H1 (cell line): ENCODE measurements around the gene LIMS1. TPM values are rescaled to one million over a fixed set of nuclear protein-coding genes. Genes with fewer than 3 reads are reported as not detected.

Experiments
- CTCF ChIA-PET: fragments of 300-600 bp; sonication (Branson Sonifier 250); formaldehyde crosslinking; loops from one replicate; lab custom pipeline; 2021; ENCODE audit not compliant: partially characterized antibody; lab: Charles Lee
- POLR2A ChIA-PET: fragments of 300-600 bp; sonication (Branson Sonifier 250); formaldehyde crosslinking; loops from one replicate; lab custom pipeline; 2021; ENCODE audit warnings: inconsistent platforms; ENCODE audit not compliant: partially characterized antibody; lab: Charles Lee
- DNase-seq, 2 experiments: peaks; one replicate each; pipeline versions ENCODE4 v3.0.0 to v3.0.0-alpha.2; 2010 to 2022; ENCODE audit warnings: low spot score in 2 of 2, low read depth in 1 of 2, mixed read lengths in 1 of 2
- FAIRE-seq: peaks from 2 replicates; lab custom pipeline; 2011; peaks lifted over from hg19 to GRCh38; lab: Jason Lieb, UNC
- H2AFZ ChIP-seq: 2 replicates; pipeline ENCODE4 v1.8.1; 2012; ENCODE audit warnings: low read length, inconsistent platforms
- H2AK5ac ChIP-seq: 2 replicates; pipeline ENCODE4 v1.6.1; 2013; ENCODE audit warnings: low read depth, low read length
- H2BK120ac ChIP-seq: replicated peaks from 2 replicates; pipeline ENCODE3; 2013; ENCODE audit warnings: low read depth, low read length, inconsistent platforms
- H2BK12ac ChIP-seq: 2 replicates; pipeline ENCODE4 v1.6.1; 2013; ENCODE audit warnings: low read depth, low read length
- H2BK15ac ChIP-seq: 2 replicates; pipeline ENCODE4 v1.6.1; 2013; ENCODE audit warnings: low read length
- H2BK20ac ChIP-seq: 2 replicates; pipeline ENCODE4 v1.6.1; 2013; ENCODE audit warnings: low read length
- H2BK5ac ChIP-seq: 2 replicates; pipeline ENCODE4 v1.6.1; 2013; ENCODE audit warnings: low read depth, low read length
- H3K14ac ChIP-seq: 2 replicates; pipeline ENCODE4 v1.6.1; 2013; ENCODE audit warnings: inconsistent platforms; ENCODE audit not compliant: insufficient read length
- H3K18ac ChIP-seq: 2 replicates; pipeline ENCODE4 v1.6.1; 2013; ENCODE audit warnings: low read length; ENCODE audit errors: extremely low read depth
- H3K23ac ChIP-seq: 2 replicates; pipeline ENCODE4 v1.6.1; 2013; ENCODE audit warnings: inconsistent platforms; ENCODE audit not compliant: insufficient read length
- H3K23me2 ChIP-seq: 2 replicates; pipeline ENCODE4 v1.6.1; 2013; ENCODE audit warnings: low read depth, low read length
- H3K27ac ChIP-seq: 2 replicates; pipeline ENCODE4 v1.6.1; 2011; ENCODE audit warnings: low read depth, low read length, inconsistent platforms
- H3K27me3 ChIP-seq, 4 experiments: replicated peaks in 1 of 4; 1 replicate in 1 of 4; 2 replicates in 3 of 4; pipeline versions ENCODE4 v1.6.1 to v1.8.1; 2011 to 2013; ENCODE audit warnings: low read length in 3 of 4, mild to moderate bottlenecking in 3 of 4, inconsistent platforms in 2 of 4, mixed read lengths in 2 of 4, moderate library complexity in 1 of 4; ENCODE audit not compliant: control insufficient read depth in 3 of 4, insufficient read depth in 3 of 4; ENCODE audit errors: extremely low read depth in 1 of 4
- H3K36me3 ChIP-seq, 4 experiments: 2 replicates each; pipeline versions ENCODE4 v1.6.1 to v1.8.1; 2011 to 2013; ENCODE audit warnings: mild to moderate bottlenecking in 4 of 4, low read length in 3 of 4, moderate library complexity in 2 of 4, control low read depth in 1 of 4, inconsistent platforms in 1 of 4; ENCODE audit not compliant: insufficient read depth in 4 of 4, control insufficient read depth in 2 of 4
- H3K4ac ChIP-seq: replicated peaks from 2 replicates; pipeline ENCODE3; 2013; ENCODE audit warnings: low read length, low read depth, mixed read lengths, inconsistent platforms; ENCODE audit not compliant: insufficient read length
- H3K4me1 ChIP-seq, 4 experiments: replicated peaks in 1 of 4; 1 replicate in 1 of 4; 2 replicates in 3 of 4; pipeline versions ENCODE4 v1.6.1 to v1.8.1; 2011 to 2013; ENCODE audit warnings: low read length in 3 of 4, inconsistent platforms in 2 of 4, mixed read lengths in 1 of 4; ENCODE audit not compliant: insufficient read depth in 4 of 4, control insufficient read depth in 3 of 4
- H3K4me2 ChIP-seq, 2 experiments: 2 replicates each; pipeline versions ENCODE4 v1.6.1 to v1.8.1; 2011 to 2013; ENCODE audit warnings: low read depth in 2 of 2, low read length in 2 of 2, control low read depth in 1 of 2, inconsistent platforms in 1 of 2, mild to moderate bottlenecking in 1 of 2; ENCODE audit not compliant: insufficient read depth in 1 of 2
- H3K4me3 ChIP-seq, 4 experiments: fragments of 200-600, 300-600 bp in 1 of 4; sonication (generic), shearing (Covaris generic), sonication (Bioruptor Twin) in 1 of 4; 2 replicates each; pipeline versions ENCODE4 v1.5.1 to v1.8.1; 2011 to 2016; ENCODE audit warnings: low read length in 4 of 4, low read depth in 3 of 4, control low read depth in 2 of 4, inconsistent platforms in 2 of 4, mild to moderate bottlenecking in 2 of 4, mixed read lengths in 1 of 4, moderate library complexity in 1 of 4; ENCODE audit not compliant: insufficient read depth in 2 of 4; ENCODE audit errors: extremely low read depth in 1 of 4
- H3K56ac ChIP-seq: replicated peaks from 2 replicates; pipeline ENCODE3; 2013; ENCODE audit warnings: low read depth, mild to moderate bottlenecking, mixed read lengths, low read length, inconsistent platforms; ENCODE audit not compliant: insufficient read length
- H3K79me1 ChIP-seq: 2 replicates; pipeline ENCODE4 v1.6.1; 2013; ENCODE audit warnings: low read depth, low read length, control low read depth
- H3K79me2 ChIP-seq, 2 experiments: 2 replicates each; pipeline versions ENCODE4 v1.6.1 to v1.8.1; 2012 to 2013; ENCODE audit warnings: low read length in 2 of 2, mild to moderate bottlenecking in 2 of 2, inconsistent platforms in 1 of 2; ENCODE audit not compliant: insufficient read depth in 2 of 2, control insufficient read depth in 1 of 2
- H3K9ac ChIP-seq, 4 experiments: replicated peaks in 1 of 4; 1 replicate in 1 of 4; 2 replicates in 3 of 4; pipeline versions ENCODE4 v1.6.1 to v1.8.1; 2011 to 2013; ENCODE audit warnings: low read depth in 3 of 4, low read length in 3 of 4, control low read depth in 2 of 4, mild to moderate bottlenecking in 2 of 4, moderate library complexity in 2 of 4, inconsistent platforms in 1 of 4; ENCODE audit errors: extremely low read depth in 1 of 4
- H3K9me3 ChIP-seq, 2 experiments: 2 replicates each; pipeline versions ENCODE4 v1.6.1 to v1.8.1; 2012 to 2013; ENCODE audit warnings: mild to moderate bottlenecking in 2 of 2, moderate library complexity in 2 of 2, control low read depth in 1 of 2, inconsistent platforms in 1 of 2, low read depth in 1 of 2, low read length in 1 of 2, mixed read lengths in 1 of 2; ENCODE audit not compliant: insufficient read depth in 2 of 2
- H4K20me1 ChIP-seq, 2 experiments: replicated peaks in 1 of 2; 2 replicates each; pipeline versions ENCODE3 to v1.8.1; 2011 to 2013; ENCODE audit warnings: inconsistent platforms in 2 of 2, low read length in 2 of 2, mild to moderate bottlenecking in 1 of 2; ENCODE audit not compliant: insufficient read depth in 2 of 2, control insufficient read depth in 1 of 2
- H4K5ac ChIP-seq: 2 replicates; pipeline ENCODE4 v1.6.1; 2013; ENCODE audit warnings: low read length, low read depth, mixed read lengths, inconsistent platforms; ENCODE audit not compliant: insufficient read length
- H4K8ac ChIP-seq: 2 replicates; pipeline ENCODE4 v1.8.0; 2013; ENCODE audit warnings: mild to moderate bottlenecking, moderate library complexity, low read length, inconsistent platforms; ENCODE audit not compliant: insufficient read depth; ENCODE audit errors: extremely low read depth
- H4K91ac ChIP-seq: replicated peaks from 2 replicates; pipeline ENCODE3; 2013; ENCODE audit warnings: low read length, mixed read lengths, inconsistent platforms; ENCODE audit not compliant: insufficient read length
- BACH1 ChIP-seq: IDR thresholded peaks from 2 replicates; pipeline ENCODE4 v1.6.1; 2012; ENCODE audit warnings: low read length, improper control_type of control experiment
- CHD2 ChIP-seq: IDR thresholded peaks from 2 replicates; pipeline ENCODE4 v1.6.1; 2012; ENCODE audit warnings: low read length, improper control_type of control experiment
- GABPA ChIP-seq: IDR thresholded peaks from 2 replicates; pipeline ENCODE4 v1.6.1; 2011; ENCODE audit warnings: mild to moderate bottlenecking, low read length, moderate library complexity, borderline replicate concordance; ENCODE audit not compliant: insufficient read depth
- HDAC6 ChIP-seq: IDR thresholded peaks from one replicate; pipeline ENCODE4 v1.7.1; 2012; ENCODE audit warnings: low read depth, mild to moderate bottlenecking, inconsistent platforms, low read length, moderate library complexity
- KDM4A ChIP-seq: IDR thresholded peaks from one replicate; pipeline ENCODE4 v1.7.1; 2012; ENCODE audit warnings: low read depth, mild to moderate bottlenecking, moderate library complexity, low read length, inconsistent platforms; ENCODE audit not compliant: severe bottlenecking
- POU5F1 ChIP-seq: IDR thresholded peaks from 2 replicates; pipeline ENCODE4 v1.6.1; 2011; ENCODE audit warnings: low read depth, mild to moderate bottlenecking, low read length, moderate library complexity
- RAD21 ChIP-seq, 2 experiments: IDR thresholded peaks in 1 of 2; conservative IDR thresholded peaks in 1 of 2; 2 replicates each; pipeline ENCODE4 v1.6.1; 2011; ENCODE audit warnings: low read depth in 2 of 2, low read length in 2 of 2, improper control_type of control experiment in 1 of 2, inconsistent platforms in 1 of 2, mild to moderate bottlenecking in 1 of 2, moderate library complexity in 1 of 2
- SAP30 ChIP-seq: fragments of 300-600 bp; sonication (generic); IDR thresholded peaks from 2 replicates; pipeline ENCODE4 v1.7.1; 2012; ENCODE audit warnings: low read length, moderate library complexity, mild to moderate bottlenecking, inconsistent platforms; ENCODE audit not compliant: insufficient read depth, insufficient replicate concordance
- SIN3A ChIP-seq, 2 experiments: IDR thresholded peaks in 1 of 2; conservative IDR thresholded peaks in 1 of 2; 2 replicates each; pipeline ENCODE4 v1.6.1; 2011 to 2012; ENCODE audit warnings: low read length in 2 of 2, improper control_type of control experiment in 1 of 2, low read depth in 1 of 2, mild to moderate bottlenecking in 1 of 2
- SIX5 ChIP-seq: IDR thresholded peaks from 2 replicates; pipeline ENCODE4 v1.6.1; 2011; ENCODE audit warnings: mild to moderate bottlenecking, low read depth, low read length
- WGBS, 2 experiments: shearing (Covaris generic) in 1 of 2; methylation state at CpG; one replicate each; pipeline versions ENCODE4 v1.1.6 to v1.1.7; 2013 to 2015; ENCODE audit warnings: low lambda C conversion rate in 2 of 2, mixed read lengths in 2 of 2, inconsistent platforms in 1 of 2, low coverage in 1 of 2, missing lambda C conversion rate in 1 of 2; ENCODE audit not compliant: insufficient replicate concordance in 2 of 2, insufficient coverage in 1 of 2, insufficient read length in 1 of 2; ENCODE audit errors: extremely low coverage in 1 of 2, missing lambda C conversion rate in 1 of 2; 5-methylcytosine and 5-hydroxymethylcytosine counted together
- polyA plus RNA-seq, 7 experiments: library from polyadenylated mRNA; depleted of rRNA in 3 of 7; stranded (reverse) in 5 of 7; unstranded in 2 of 7; fragments of >200 nt in 5 of 7; fragments of 200-250 nt in 2 of 7; gene quantifications; 1 replicate in 5 of 7; 2 replicates in 1 of 7; 4 replicates in 1 of 7; pipeline versions ENCODE4 v1.2.1 to v1.2.3, GENCODE V29; 2011 to 2013; ENCODE audit warnings: missing spikeins in 2 of 7, mixed read lengths in 2 of 7
- total RNA-seq: library from RNA; stranded (reverse); fragmentation: NEBNext Ultra II Directional; extraction: Animal tissue kit (Norgen Biotek cat#: 25700); gene quantifications from 2 replicates; pipeline ENCODE4 v1.2.1, GENCODE V29; 2021

LIMS1 gene
- total and polyA plus RNA-seq, 2 of the 8 experiments (the other 6 are each of a cell fraction or from before 2014, with no cell fraction given) = 24.1 to 36.7 TPM

DNA sequence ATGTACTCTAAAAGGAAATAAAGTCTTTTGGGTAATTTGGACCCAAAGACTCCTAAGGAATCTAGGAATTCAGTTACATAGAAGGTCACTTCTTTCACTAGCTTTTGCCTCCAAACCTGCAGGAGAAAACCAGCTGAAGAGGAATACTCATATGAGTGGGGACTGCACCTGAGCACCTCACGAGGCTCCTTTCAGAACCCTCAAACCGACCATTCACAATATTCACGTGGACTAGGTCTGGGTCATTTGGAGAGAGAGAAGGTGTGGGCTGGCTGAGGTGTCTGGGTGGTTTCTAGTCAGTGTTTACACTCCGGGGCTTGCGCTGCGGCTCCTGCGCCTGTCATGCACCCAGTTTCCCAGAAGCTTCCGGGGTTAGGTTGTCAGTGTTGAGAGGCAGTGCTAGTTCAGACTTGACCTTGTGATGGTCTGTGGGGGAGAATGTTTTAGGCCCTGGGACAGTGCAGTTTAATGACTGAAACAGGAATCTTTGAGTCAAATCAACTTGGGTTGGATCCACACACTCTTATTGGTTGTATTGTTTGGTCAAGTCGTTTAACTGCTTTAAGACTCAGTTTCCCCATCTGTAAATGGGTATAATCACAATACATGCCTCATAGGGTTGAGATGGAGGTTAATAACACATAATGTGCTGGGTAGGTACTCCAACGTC is 78.4 kb downstream of the LIMS1 start:
- no peak overlapping the region for H4K8ac ChIP-seq
- H3K27ac ChIP-seq = no peak overlapping the region
- H2AK5ac ChIP-seq = no peak overlapping the region; the same call in 1 of the 2 replicates
- H3K9ac ChIP-seq = no peak overlapping the region
- H3K23ac ChIP-seq = no peak overlapping the region
- no peak overlapping the region for H2BK5ac ChIP-seq
- H3K36me3 ChIP-seq = no peaks in the 10 kb centered on the region
- H3K9me3 ChIP-seq = no peaks in the 10 kb centered on the region
- peaks cover 2% of the 10 kb centered on the region; the same call in 1 of the 2 replicates for H3K79me1 ChIP-seq
- H3K18ac ChIP-seq = no peak overlapping the region
- no peak overlapping the region for H2AFZ ChIP-seq
- H3K56ac ChIP-seq = no peak overlapping the region
- H3K79me2 ChIP-seq = peaks cover 0 to 6% of the 10 kb centered on the region in 2 experiments; a peak in 1 of 4 replicates
- H2BK20ac ChIP-seq = no peak overlapping the region
- no peak overlapping the region for H2BK12ac ChIP-seq
- ChIA-PET CTCF (interaction anchor here (1.0 to 7.0 kb wide), 3 partner anchors 8 to 30 kb away, joined by 3 to 109 read pairs (median 6); no protein-coding TSS in a partner anchor), POLR2A (interaction anchor here (0.9 kb wide), 1 partner anchor 8 kb away, joined by 3 read pairs; no protein-coding TSS in a partner anchor)
- no peak overlapping the region for H3K4me2 ChIP-seq
- no peaks in the 10 kb centered on the region for H3K23me2 ChIP-seq
- DNase-seq = no peak
- no peak overlapping the region for H4K91ac ChIP-seq
- no peak for FAIRE-seq
- H3K4ac ChIP-seq = no peak overlapping the region
- H2BK15ac ChIP-seq = no peak overlapping the region
- H2BK120ac ChIP-seq = no peak overlapping the region
- H3K14ac ChIP-seq = no peak overlapping the region
- whole genome bisulfite sequencing, 2 experiments = 87% methylated on average over 10 of the region's 10 CpGs; no CpG with 5 or more reads in 1 of the 2 experiments
- no peak overlapping the region for H4K5ac ChIP-seq
- H3K4me1 ChIP-seq = peaks cover 0 to 7% (median 2%) of the 10 kb centered on the region in 4 experiments; a peak in 2 of 7 replicates
- H3K27me3 ChIP-seq = no peaks in the 10 kb centered on the region
- no peaks in the 10 kb centered on the region for H4K20me1 ChIP-seq
- no peak overlapping the region for H3K4me3 ChIP-seq
- TF ChIP-seq HDAC6 (no peak), POU5F1 (no peak), CHD2 (no peak), RAD21 (IDR thresholded peaks at IDR 0.05 in 1 of 2, conservative IDR thresholded peaks at IDR 0.05 in 1 of 2; ENCODE audit: low read depth in 2 of 2, low read length in 2 of 2) (no peak), SIX5 (no peak), SIN3A (conservative IDR thresholded peaks at IDR 0.05 in 1 of 2, IDR thresholded peaks at IDR 0.05 in 1 of 2; ENCODE audit: low read depth in 1 of 2, low read length in 2 of 2) (no peak), BACH1 (no peak), KDM4A (no peak), GABPA (no peak), SAP30 (no peak)
